HEK293 (cell line): Measurements from ENCODE around the gene AGO4.
"Not testable (repeated sequence)": the region's sequence is repeated elsewhere in the genome, so short reads cannot be mapped to it uniquely, and the experiment has no call there.

Source experiments
- CTCF ChIA-PET: fragments of 350-600 bp; formaldehyde crosslinking; extraction: SDS; loops from one replicate; lab custom pipeline; 2021; ENCODE audit warnings: antibody characterized with exemption; lab: Yijun Ruan, JAX
- POLR2A ChIA-PET: fragments of 300-600 bp; formaldehyde crosslinking; extraction: SDS; loops from one replicate; lab custom pipeline; 2020; ENCODE audit warnings: antibody characterized with exemption, inconsistent platforms; lab: Yijun Ruan, JAX
- H3K27ac ChIP-seq: fragments of 200-500 bp; sonication (Bioruptor generic); 2 replicates; pipeline ENCODE4 v1.5.1; 2014; ENCODE audit warnings: low read depth, low read length, control low read depth, inconsistent platforms; ENCODE audit errors: extremely low read depth
- H3K36me3 ChIP-seq, 2 experiments: fragments of 200-500 bp in 1 of 2; sonication (Bioruptor generic) in 1 of 2; 1 replicate in 1 of 2; 2 replicates in 1 of 2; pipeline ENCODE4 v1.5.1; 2014 to 2017; ENCODE audit warnings: inconsistent platforms in 2 of 2, low read length in 2 of 2; ENCODE audit not compliant: control insufficient read depth in 2 of 2, insufficient read depth in 1 of 2
- H3K4me1 ChIP-seq: fragments of 200-500 bp; sonication (Bioruptor generic); 2 replicates; pipeline ENCODE4 v1.5.1; 2014; ENCODE audit warnings: mild to moderate bottlenecking, low read length, inconsistent platforms; ENCODE audit not compliant: control insufficient read depth, insufficient read depth
- H3K4me3 ChIP-seq: 2 replicates; pipeline ENCODE4 v1.5.1; 2011; ENCODE audit warnings: low read depth, mild to moderate bottlenecking, control low read depth, low read length, moderate library complexity
- H3K9me3 ChIP-seq: fragments of 200-500 bp; sonication (Bioruptor generic); 2 replicates; pipeline ENCODE4 v1.5.1; 2014; ENCODE audit warnings: low read depth, low read length, inconsistent platforms; ENCODE audit not compliant: control insufficient read depth, insufficient read depth
- ATF2 ChIP-seq: fragments of 450-650 bp; formaldehyde crosslinking; IDR thresholded peaks from 2 replicates; pipeline ENCODE4 v1.5.1; 2016; ENCODE audit warnings: missing biosample characterization, missing genetic modification characterization, low read depth
- HOXD13 ChIP-seq: sonication (generic); formaldehyde crosslinking; IDR thresholded peaks from 2 replicates; pipeline ENCODE4 v1.8.0; 2022; ENCODE audit warnings: missing genetic modification reagents, borderline replicate concordance
- PRDM6 ChIP-seq: fragments of 450-650 bp; formaldehyde crosslinking; IDR thresholded peaks from 2 replicates; pipeline ENCODE4 v1.5.1; 2017; ENCODE audit warnings: missing biosample characterization, missing genetic modification characterization
- ZBTB7A ChIP-seq: fragments of 450-650 bp; formaldehyde crosslinking; IDR thresholded peaks from 2 replicates; pipeline ENCODE4 v1.5.1; 2016; ENCODE audit warnings: low read depth, missing biosample characterization, missing genetic modification characterization
- ZFP69B ChIP-seq: fragments of 450-650 bp; formaldehyde crosslinking; IDR thresholded peaks from 2 replicates; pipeline ENCODE4 v1.5.1; 2016; ENCODE audit warnings: missing biosample characterization, missing genetic modification characterization
- ZNF146 ChIP-seq: fragments of 450-650 bp; formaldehyde crosslinking; IDR thresholded peaks from 2 replicates; pipeline ENCODE4 v1.5.1; 2016; ENCODE audit warnings: missing biosample characterization, missing genetic modification characterization
- ZNF148 ChIP-seq: fragments of 450-650 bp; formaldehyde crosslinking; IDR thresholded peaks from 2 replicates; pipeline ENCODE4 v1.5.0; 2017; ENCODE audit warnings: missing biosample characterization, missing genetic modification characterization, borderline replicate concordance
- ZNF184 ChIP-seq: fragments of 450-650 bp; IDR thresholded peaks from 2 replicates; pipeline ENCODE4 v1.5.1; 2018; ENCODE audit warnings: missing biosample characterization, mild to moderate bottlenecking, missing genetic modification characterization
- ZNF266 ChIP-seq: fragments of 450-650 bp; formaldehyde crosslinking; IDR thresholded peaks from 2 replicates; pipeline ENCODE4 v1.5.1; 2016; ENCODE audit warnings: missing biosample characterization, missing genetic modification characterization, low read depth
- ZNF292 ChIP-seq: fragments of 450-650 bp; formaldehyde crosslinking; IDR thresholded peaks from 2 replicates; pipeline ENCODE4 v1.5.1; 2016; ENCODE audit warnings: low read depth, missing biosample characterization, missing genetic modification characterization, borderline replicate concordance
- ZNF350 ChIP-seq: fragments of 450-650 bp; formaldehyde crosslinking; IDR thresholded peaks from 2 replicates; pipeline ENCODE4 v1.5.0; 2017; ENCODE audit warnings: missing biosample characterization, mild to moderate bottlenecking, missing genetic modification characterization
- ZNF398 ChIP-seq: fragments of 450-650 bp; formaldehyde crosslinking; IDR thresholded peaks from 2 replicates; pipeline ENCODE4 v1.5.1; 2017; ENCODE audit warnings: missing biosample characterization, missing genetic modification characterization
- ZNF596 ChIP-seq: fragments of 450-650 bp; IDR thresholded peaks from 2 replicates; pipeline ENCODE4 v1.5.0; 2018; ENCODE audit warnings: missing biosample characterization, mild to moderate bottlenecking, missing genetic modification characterization, moderate library complexity
- ZNF707 ChIP-seq: fragments of 450-650 bp; formaldehyde crosslinking; IDR thresholded peaks from 2 replicates; pipeline ENCODE4 v1.5.1; 2016; ENCODE audit warnings: missing biosample characterization, missing genetic modification characterization
- ZSCAN23 ChIP-seq: fragments of 450-650 bp; formaldehyde crosslinking; IDR thresholded peaks from 2 replicates; pipeline ENCODE4 v1.5.1; 2016; ENCODE audit warnings: missing biosample characterization, missing genetic modification characterization
- TF ChIP-seq, protein P1 (sequence below): fragments of 450-650 bp; formaldehyde crosslinking; IDR thresholded peaks from 2 replicates; pipeline ENCODE4 v1.5.1; 2016; ENCODE audit warnings: missing biosample characterization, missing genetic modification characterization
- TF ChIP-seq, protein P2 (sequence below): fragments of 450-650 bp; formaldehyde crosslinking; IDR thresholded peaks from 2 replicates; pipeline ENCODE4 v1.5.1; 2016; ENCODE audit warnings: missing biosample characterization, missing genetic modification characterization
- TF ChIP-seq, protein P3 (sequence below): fragments of 450-650 bp; formaldehyde crosslinking; IDR thresholded peaks from 2 replicates; pipeline ENCODE4 v1.5.1; 2016; ENCODE audit warnings: missing biosample characterization, missing genetic modification characterization, low read depth
- TF ChIP-seq, protein P4 (sequence below): fragments of 450-650 bp; IDR thresholded peaks from 2 replicates; pipeline ENCODE4 v1.5.1; 2018; ENCODE audit warnings: missing biosample characterization, mild to moderate bottlenecking, missing genetic modification characterization

The AGO4 gene

GRCh38 chr1:35797380-35797779 lies 10.4 kb upstream of the AGO4 start:
- no peaks in the 10 kb centered on the region for H3K4me1 ChIP-seq
- H3K27ac ChIP-seq = no peak overlapping the region
- no peak overlapping the region for H3K4me3 ChIP-seq
- TF ChIP-seq, protein P1, sequence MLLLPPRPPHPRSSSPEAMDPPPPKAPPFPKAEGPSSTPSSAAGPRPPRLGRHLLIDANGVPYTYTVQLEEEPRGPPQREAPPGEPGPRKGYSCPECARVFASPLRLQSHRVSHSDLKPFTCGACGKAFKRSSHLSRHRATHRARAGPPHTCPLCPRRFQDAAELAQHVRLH (tag by site-specific recombination) = no peak
- TF ChIP-seq ZBTB7A (no peak), ZSCAN23 (tag by site-specific recombination) (no peak), ZNF398 (tag by site-specific recombination) (no peak), ATF2 (tag by site-specific recombination) (no peak), ZNF596 (tag by site-specific recombination) (no peak), ZNF146 (no peak), ZNF292 (tag by site-specific recombination) (no peak), HOXD13 (no peak), ZNF707 (no peak), PRDM6 (tag by site-specific recombination) (no peak), ZNF184 (no peak), ZNF266 (tag by site-specific recombination) (no peak), ZNF350 (tag by site-specific recombination) (no peak), ZFP69B (tag by site-specific recombination) (no peak), ZNF148 (tag by site-specific recombination) (no peak)
- TF ChIP-seq, protein P2, sequence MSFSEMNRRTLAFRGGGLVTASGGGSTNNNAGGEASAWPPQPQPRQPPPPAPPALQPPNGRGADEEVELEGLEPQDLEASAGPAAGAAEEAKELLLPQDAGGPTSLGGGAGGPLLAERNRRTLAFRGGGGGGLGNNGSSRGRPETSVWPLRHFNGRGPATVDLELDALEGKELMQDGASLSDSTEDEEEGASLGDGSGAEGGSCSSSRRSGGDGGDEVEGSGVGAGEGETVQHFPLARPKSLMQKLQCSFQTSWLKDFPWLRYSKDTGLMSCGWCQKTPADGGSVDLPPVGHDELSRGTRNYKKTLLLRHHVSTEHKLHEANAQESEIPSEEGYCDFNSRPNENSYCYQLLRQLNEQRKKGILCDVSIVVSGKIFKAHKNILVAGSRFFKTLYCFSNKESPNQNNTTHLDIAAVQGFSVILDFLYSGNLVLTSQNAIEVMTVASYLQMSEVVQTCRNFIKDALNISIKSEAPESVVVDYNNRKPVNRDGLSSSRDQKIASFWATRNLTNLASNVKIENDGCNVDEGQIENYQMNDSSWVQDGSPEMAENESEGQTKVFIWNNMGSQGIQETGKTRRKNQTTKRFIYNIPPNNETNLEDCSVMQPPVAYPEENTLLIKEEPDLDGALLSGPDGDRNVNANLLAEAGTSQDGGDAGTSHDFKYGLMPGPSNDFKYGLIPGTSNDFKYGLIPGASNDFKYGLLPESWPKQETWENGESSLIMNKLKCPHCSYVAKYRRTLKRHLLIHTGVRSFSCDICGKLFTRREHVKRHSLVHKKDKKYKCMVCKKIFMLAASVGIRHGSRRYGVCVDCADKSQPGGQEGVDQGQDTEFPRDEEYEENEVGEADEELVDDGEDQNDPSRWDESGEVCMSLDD = no peak
- TF ChIP-seq, protein P3, sequence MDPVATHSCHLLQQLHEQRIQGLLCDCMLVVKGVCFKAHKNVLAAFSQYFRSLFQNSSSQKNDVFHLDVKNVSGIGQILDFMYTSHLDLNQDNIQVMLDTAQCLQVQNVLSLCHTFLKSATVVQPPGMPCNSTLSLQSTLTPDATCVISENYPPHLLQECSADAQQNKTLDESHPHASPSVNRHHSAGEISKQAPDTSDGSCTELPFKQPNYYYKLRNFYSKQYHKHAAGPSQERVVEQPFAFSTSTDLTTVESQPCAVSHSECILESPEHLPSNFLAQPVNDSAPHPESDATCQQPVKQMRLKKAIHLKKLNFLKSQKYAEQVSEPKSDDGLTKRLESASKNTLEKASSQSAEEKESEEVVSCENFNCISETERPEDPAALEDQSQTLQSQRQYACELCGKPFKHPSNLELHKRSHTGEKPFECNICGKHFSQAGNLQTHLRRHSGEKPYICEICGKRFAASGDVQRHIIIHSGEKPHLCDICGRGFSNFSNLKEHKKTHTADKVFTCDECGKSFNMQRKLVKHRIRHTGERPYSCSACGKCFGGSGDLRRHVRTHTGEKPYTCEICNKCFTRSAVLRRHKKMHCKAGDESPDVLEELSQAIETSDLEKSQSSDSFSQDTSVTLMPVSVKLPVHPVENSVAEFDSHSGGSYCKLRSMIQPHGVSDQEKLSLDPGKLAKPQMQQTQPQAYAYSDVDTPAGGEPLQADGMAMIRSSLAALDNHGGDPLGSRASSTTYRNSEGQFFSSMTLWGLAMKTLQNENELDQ = no peak
- TF ChIP-seq, protein P4, sequence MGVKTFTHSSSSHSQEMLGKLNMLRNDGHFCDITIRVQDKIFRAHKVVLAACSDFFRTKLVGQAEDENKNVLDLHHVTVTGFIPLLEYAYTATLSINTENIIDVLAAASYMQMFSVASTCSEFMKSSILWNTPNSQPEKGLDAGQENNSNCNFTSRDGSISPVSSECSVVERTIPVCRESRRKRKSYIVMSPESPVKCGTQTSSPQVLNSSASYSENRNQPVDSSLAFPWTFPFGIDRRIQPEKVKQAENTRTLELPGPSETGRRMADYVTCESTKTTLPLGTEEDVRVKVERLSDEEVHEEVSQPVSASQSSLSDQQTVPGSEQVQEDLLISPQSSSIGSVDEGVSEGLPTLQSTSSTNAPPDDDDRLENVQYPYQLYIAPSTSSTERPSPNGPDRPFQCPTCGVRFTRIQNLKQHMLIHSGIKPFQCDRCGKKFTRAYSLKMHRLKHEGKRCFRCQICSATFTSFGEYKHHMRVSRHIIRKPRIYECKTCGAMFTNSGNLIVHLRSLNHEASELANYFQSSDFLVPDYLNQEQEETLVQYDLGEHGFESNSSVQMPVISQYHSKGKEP = no peak
- H3K9me3 ChIP-seq = no peaks in the 10 kb centered on the region
- CTCF ChIA-PET = interaction anchor here (0.7 kb wide), 1 partner anchor 24 kb away, joined by 5 read pairs; no protein-coding TSS in a partner anchor
- no peaks in the 10 kb centered on the region for H3K36me3 ChIP-seq
- POLR2A ChIA-PET = no interaction called here

GRCh38 chr1:35798019-35798418 lies 9.8 kb upstream of the AGO4 start:
- H3K4me3 ChIP-seq, H3K4me1 ChIP-seq, H3K36me3 ChIP-seq, H3K27ac ChIP-seq, CTCF ChIA-PET, H3K9me3 ChIP-seq, POLR2A ChIA-PET: not testable (repeated sequence)
